Ishikawa (cell line): ENCODE data around the gene TBC1D12.

ENCODE experiments used
- CEBPB ChIP-seq: IDR thresholded peaks from 2 replicates; pipeline ENCODE4 v1.6.1; 2012
- EGR1 ChIP-seq: IDR thresholded peaks from 2 replicates; pipeline ENCODE4 v1.6.1; 2012
- EP300 ChIP-seq: IDR thresholded peaks from 2 replicates; pipeline ENCODE4 v1.6.1; 2012; ENCODE audit warnings: borderline replicate concordance
- MAX ChIP-seq: IDR thresholded peaks from 2 replicates; pipeline ENCODE4 v1.6.1; 2012
- RAD21 ChIP-seq: IDR thresholded peaks from 2 replicates; pipeline ENCODE4 v1.6.1; 2012; ENCODE audit warnings: low read depth
- TAF1 ChIP-seq: IDR thresholded peaks from 2 replicates; pipeline ENCODE4 v1.6.1; 2012; ENCODE audit warnings: low read depth, mild to moderate bottlenecking
- TCF12 ChIP-seq: IDR thresholded peaks from 2 replicates; pipeline ENCODE4 v1.6.1; 2012; ENCODE audit warnings: low read depth
- YY1 ChIP-seq: IDR thresholded peaks from 2 replicates; pipeline ENCODE4 v1.6.1; 2012; ENCODE audit warnings: low read depth

GRCh38 chr10:94487575-94487974, 85.2 kb downstream of the TBC1D12 start:
- TF ChIP-seq TAF1: no peak
- no peak for TF ChIP-seq EP300
- no peak for TF ChIP-seq EGR1
- no peak for TF ChIP-seq TCF12
- no peak for TF ChIP-seq MAX
- no peak for TF ChIP-seq YY1
- TF ChIP-seq RAD21: no peak
- no peak for TF ChIP-seq CEBPB
